Activated CD8-positive, alpha-beta memory T cell treated with anti-CD3 and anti-CD28 coated beads for 4 hours (primary cell): ENCODE data around the gene NANOS3.

Source experiments
- DNase-seq, 2 donors: peaks; one replicate each; pipeline ENCODE4 v3.0.0-alpha.2; 2020; ENCODE audit warnings: low read depth in 2 of 2

NANOS3 gene

DNA sequence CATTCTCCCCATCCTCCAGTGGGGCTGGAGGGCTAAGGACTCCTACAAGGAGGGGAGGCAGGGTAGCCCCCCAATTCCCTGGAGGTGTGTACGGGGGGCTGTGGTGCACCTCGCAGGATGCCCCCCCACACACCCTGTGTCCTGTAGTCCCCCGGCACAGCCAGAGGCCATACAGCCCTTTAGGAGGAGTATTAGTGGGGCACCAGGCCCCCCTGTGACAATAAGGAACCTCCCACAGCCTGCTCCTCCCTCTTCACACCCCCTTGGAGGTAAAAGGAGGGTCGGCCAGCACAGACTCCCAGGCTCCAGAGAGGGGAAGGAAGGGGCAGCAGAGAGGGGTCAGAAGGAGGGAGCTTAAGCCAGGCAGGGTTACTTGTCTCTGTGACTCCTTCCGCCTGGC is at the start of gene NANOS3:
TSS of gene NANOS3 (plus strand) at position 301 of the 400 bp plus-strand sequence. CDS start 115 bp downstream, outside the sequence.
- DNase-seq, result no peak

DNA sequence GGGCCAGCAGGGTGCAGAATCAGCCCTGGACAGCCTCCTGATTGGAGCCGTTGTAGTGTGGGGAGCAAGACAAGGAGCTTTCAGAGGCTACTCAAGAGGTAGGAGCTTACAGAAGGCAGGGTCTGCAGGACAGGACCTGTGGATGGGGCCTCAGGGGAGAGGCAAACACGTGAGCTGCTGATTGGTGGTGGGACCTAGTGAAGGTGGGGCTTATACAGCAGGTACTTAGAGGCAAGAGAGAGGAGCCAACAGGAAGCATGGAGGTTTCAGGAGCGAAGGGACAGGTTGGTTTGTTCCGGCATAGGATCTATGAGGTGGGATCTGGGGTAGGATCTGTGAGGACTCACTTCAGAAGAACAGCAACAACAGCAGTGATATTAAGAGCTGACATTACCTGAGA is 49.3 kb upstream of the NANOS3 start:
- DNase-seq, result no peak

DNA sequence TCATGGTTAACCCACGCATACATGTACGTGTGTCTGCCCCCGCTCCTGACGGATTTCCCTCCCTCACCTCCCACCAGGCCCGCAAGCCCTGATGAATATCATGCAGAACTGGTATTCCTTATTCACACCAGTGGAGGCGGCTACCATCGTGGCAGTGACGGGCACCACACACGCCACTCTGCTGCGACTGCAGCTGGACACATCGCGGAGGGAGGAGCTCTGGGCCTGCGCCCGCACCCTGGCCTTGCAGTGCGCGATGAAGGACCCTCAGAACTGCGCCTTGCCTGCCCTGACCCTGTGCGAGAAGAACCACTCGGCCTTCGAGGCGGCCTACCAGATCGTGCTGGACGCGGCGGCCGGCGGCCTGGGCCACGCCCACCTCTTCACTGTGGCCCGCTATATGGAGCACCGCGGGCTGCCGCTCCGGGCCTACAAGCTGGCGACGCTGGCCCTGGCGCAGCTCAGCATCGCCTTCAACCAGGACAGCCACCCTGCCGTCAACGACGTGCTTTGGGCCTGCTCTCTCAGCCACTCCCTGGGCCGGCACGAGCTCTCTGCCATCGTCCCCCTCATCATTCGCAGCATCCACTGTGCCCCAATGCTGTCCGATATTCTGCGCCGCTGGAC is 46.7 kb upstream of the NANOS3 start:
- no peak for DNase-seq

DNA sequence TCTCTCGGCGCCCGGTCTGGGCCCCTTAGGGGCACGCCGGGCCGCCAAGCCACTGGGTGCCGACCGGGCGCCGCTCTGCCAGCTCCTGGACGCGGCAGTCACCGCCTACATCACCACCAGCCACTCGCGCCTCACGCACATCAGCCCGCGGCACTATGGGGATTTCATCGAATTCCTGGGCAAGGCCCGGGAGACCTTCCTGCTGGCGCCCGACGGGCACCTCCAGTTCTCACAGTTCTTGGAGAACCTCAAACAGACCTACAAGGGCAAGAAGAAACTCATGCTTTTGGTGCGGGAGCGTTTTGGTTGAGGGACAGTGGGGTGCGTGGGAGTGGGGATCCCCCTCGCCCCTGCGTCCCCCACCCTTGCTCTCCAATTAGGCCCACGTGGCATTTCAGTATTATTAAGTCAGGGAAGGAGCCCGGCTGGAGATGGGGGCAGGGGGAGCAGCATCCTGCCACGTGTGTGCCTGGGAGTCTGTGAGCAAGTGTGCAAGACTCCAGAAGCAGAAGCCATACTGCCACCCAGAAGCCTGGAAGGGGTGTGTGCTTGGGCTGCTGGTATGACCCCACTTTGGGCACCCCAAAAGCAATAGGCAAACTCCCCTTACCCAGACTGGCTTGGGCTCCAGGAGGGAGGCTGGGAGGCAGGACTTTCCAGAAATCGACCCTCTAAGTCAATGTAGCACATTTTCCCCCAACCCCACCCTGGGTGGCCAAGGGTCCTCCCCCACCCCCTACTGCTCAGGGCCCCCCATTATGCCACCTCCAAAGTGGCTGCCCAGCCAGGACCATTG is 46.0 kb upstream of the NANOS3 start:
- DNase-seq, result no peak

DNA sequence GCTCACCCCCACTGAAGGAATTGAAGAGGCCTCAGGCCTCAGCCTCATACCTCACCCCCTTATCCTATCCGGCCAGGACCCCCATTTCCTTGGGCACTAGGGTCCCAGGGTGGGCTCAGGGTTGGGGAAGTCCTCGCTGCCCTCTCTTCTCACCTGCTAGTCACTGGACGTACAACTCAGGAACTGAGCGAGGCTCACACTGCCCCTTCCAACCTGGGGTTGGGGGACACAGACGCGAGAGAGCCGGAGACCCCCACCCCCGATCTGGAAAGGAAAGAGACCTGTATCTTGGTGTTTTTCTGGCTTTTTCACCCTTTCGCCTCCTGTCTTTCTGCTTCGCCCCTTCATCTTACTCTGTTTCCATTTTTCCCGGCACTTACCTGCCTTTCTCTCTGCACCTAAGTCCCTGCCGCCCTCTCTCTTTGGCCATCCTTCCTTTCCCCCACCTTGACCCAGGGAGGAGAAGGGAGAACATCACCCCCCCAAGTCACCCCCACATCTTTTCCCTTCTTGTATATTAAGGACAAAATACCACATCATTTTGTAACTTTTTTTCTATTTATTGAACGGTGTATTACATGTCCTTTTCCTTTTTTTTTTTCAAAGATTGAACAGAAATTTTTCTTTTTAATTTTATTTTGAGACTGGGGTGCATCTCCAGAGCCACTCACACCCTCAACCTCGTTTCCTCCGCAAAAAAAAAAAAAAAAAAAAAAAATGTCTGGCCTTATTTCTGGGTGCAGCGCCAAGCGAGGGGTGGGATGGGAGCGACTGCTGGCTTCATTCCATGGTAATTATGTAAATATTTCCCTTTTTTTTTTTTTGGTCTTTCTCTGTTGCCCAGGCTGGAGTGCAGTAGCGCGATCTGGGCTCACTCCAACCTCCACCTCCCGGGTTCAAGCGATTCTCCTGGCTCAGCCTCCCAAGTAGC is 45.1 kb upstream of the NANOS3 start:
- DNase-seq, result no peak

DNA sequence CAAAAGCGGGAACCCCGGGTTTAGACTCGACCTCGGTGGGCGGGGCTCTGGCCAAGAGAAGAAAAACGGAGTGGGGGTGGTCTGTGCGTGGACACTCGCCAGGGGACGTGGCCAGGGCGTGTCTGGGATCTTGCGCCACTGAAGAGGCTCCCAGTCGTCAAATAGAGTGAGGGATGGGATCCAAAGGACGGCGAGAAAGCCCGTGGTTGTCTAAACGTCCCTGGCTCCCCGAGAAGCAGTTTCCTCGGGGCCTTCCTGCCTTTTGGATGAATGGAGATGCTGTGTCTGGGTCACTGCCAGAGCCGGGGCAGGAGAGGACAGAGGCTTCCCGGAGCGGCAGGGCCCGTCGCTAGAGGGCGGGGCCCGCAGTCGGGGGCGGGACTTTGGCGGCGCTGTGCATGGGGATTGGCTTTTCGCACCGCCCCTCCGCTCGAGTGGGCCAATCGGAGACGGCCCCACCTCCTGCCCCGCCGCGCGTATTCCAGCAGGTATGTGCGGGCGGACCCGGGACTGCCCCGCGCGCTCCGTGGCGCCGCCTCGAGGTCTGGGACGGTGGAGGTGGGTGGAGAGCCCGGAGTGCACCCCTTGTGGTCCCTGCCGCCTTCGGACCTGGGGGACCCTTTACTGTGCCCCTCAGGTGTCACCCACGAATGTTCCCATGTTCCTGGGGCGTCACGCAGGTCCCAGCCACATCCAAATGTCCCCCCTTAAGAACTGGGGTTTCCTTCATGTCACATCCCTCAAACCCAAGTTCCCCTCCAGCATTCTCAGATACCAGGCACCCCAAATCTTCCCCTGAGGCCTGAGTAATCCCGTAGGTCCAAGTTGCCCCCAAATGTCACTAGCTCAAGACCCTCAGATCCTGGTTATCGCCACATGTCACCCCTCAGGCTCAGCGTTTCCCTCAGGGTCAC is 43.3 kb upstream of the NANOS3 start:
- DNase-seq, result peak; percentile 76 to 80

DNA sequence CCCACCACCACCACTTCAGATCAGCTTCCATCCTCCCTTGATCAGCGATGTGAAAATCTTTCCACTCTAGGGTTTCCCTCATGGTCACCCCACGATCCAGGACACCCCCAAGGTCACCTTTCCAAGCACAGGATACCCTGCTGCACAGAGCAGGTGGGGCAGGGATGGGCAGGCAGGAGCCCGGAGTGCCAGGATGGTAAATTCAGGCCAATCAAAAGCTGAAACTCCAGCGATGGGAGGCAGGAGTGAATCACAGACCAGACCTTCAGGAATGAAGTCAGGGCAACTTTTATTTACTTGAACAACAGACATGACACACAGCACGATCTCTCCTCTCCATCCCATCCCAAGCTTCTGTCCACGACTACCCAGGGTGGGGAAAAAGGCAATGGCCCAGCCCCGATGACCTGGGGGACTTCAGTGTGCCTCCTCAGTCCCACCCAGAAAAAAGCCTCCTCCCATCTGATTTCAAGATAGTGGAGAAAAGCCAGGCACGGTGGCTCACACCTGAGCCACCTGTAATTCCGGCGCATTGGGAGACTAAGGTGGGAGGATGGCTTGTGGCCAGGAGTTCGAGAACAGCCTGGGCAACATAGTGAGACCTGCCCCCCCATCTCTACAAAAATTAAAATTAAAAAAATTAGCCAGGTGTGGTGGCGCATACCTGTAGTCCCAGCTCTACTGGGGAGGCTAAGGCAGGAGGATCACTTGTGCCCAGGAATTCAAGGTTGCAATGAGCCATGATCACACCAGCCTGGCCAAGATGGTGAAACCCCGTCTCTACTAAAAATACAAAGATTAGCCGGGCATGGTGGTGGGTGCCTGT is 42.5 kb upstream of the NANOS3 start:
- no peak for DNase-seq

DNA sequence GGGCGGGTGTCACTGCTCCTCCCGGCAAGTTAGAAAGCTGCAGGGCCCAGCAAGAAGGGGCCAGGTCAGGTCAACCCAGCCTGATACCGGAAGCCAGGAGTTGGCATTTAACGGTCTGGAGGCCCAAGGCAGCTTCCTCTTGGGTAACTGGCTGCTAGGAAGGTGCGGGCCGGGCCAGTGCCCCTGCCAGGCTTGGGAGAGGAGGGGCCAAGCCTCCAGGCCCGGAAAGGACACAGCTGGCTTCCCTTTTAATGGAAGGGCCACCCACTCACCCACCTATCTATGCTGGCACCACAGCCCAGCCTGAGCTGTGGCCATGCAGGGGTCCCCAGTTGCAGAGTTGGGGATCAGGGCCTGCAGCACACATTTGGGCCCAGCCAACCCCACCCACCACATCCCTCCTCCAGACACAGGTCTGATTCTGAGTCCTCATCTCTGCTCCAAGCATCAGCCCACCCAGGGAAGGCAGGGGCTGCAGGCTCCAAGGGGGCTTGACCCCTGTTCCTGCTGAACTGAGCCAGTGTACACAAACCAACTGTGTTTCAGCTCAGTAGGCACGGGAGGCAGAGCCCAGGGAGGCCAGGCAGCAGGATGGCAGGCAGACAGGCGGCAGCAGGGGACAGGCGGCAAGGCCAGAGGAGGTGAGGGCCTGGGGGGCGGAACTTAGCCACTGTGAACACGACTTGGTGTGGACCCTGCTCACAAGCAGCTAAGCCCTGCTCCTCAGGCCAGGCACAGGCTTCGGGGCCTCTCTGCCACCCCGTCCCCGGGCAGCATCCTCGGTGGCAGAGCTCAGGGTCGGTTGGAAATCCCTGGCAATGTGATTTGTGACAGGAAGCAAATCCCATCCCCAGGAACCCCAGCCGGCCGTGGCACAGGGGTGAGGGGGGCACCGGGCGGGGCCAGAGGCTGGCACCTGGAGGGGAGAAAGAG is 40.9 kb upstream of the NANOS3 start:
- DNase-seq, result no peak

DNA sequence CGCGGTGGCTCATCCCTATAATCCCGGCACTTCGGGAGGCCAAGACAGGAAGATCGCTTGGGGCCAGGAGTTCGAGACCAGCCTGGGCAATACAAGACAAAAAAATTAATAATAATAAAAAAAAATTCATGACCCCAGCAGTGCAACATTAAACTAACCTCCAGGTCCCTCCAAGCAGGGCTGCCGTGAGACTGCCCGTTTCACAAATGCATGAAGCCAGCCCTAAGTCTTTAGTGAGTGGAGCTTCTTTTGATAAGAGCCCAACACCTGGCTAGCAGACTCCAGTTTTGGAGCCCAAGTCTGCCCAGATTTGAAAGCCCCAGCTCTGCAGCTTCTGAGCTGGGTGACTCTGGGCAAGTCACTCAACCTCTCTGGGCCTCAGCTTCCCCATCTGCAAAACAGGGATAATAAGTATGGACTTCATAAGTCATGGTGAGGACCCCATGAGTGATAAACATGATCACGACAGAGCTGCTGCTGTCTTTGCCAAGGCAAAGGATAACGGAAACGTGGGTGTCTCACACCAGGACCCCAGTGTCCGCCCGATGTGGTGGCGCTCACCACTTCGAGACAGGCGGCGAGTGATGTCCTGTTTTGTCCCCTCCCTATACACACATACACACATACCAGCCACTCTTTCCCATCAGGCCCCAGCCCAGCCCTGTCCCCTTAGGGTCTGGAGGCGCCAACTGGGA is 38.4 kb upstream of the NANOS3 start:
- DNase-seq, result no peak

DNA sequence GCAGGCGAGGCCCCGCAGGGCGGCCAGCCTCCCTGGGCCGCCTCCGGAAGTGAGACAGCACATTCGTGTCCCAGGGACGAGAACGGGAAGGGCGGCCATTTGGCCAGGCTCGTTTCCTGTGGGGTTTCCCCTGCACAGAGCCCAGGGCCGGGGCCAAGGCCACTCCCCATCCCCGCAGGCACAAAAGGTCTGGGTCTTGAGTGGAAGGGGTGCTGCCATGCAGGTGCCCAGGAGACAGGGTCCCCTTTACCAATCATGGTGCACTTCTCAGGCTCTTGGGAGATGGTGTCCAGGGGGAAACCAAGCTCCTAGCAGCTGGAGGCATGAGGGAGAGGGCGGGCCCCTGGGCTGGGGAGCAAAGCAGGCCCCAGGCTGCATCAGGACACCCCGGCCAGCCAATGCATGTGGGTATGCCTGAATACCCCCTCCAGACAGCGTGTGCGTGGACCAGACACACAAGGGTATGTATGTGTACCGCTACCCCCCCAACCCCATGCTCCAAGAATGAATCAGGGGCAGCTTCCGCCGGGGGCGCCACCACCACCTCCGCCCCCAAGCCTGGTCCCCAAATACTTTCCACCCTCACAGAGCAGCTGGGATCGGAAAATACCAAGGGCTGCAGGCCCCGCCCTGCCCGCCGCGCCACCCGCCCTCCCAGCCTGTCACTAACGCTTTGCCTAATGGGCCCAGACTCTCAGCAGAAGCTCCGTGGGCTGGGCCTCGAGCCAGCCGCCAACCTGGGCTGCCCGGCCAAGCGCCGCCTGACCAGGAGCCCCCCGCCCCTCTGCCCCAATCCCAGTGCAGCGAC is 37.6 kb upstream of the NANOS3 start:
- DNase-seq, result peak; percentile 85 to 87

DNA sequence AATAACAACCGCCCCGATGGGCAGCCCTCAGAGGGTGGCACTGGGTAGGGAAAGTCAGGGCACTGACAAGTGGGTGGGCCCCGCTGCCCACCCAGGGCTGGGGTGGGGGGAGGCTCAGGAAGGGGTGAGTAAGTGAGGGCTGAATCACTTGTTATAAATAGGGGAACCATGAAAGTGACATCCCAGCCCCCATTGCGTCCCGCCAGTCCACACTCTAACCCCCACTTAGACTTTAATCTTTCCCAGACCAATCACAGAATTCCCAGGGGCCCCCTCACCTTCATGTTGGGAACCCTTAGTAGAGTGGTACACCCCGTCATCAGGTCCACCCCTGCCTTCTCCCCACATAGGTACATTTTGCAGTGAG is 37.0 kb upstream of the NANOS3 start:
- DNase-seq, result peak; percentile 50 to 60

DNA sequence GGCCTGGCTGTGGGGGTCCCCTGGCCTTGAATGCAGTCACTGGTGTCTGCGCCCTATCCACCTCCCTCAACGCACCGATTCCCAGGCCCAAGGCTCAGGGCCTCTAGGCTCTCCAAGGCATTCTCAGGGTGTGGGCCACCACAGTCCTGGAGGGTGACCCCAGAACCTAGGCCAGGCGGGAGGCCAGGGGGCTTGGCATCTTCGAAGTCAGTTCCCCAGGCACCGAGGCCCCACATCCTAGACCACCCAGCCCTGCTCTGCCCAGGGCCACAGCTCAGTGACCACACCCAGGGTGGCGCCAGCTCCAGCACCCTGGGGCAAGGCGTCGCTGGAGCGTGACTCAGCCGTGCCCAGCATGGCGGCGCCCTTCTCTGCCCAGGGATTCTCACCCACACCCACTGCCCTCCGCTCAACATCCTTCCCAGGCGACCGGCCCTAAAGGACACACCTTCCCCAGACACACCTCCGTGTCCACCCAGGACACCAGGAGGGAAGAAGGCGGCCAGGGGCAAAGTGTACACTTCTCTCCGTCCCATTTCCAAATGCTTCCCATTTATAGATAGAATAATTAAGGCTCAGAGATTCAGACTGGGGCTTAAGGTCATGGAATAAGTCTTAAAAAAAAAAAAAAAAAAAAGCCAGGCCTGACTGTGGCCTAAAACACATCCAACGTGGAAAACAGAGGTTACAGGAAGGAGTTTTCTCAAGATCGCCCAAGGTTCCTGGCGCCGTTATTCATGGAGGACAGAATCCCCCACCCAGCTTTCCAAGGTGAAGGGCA is 36.4 kb upstream of the NANOS3 start:
- no peak for DNase-seq

DNA sequence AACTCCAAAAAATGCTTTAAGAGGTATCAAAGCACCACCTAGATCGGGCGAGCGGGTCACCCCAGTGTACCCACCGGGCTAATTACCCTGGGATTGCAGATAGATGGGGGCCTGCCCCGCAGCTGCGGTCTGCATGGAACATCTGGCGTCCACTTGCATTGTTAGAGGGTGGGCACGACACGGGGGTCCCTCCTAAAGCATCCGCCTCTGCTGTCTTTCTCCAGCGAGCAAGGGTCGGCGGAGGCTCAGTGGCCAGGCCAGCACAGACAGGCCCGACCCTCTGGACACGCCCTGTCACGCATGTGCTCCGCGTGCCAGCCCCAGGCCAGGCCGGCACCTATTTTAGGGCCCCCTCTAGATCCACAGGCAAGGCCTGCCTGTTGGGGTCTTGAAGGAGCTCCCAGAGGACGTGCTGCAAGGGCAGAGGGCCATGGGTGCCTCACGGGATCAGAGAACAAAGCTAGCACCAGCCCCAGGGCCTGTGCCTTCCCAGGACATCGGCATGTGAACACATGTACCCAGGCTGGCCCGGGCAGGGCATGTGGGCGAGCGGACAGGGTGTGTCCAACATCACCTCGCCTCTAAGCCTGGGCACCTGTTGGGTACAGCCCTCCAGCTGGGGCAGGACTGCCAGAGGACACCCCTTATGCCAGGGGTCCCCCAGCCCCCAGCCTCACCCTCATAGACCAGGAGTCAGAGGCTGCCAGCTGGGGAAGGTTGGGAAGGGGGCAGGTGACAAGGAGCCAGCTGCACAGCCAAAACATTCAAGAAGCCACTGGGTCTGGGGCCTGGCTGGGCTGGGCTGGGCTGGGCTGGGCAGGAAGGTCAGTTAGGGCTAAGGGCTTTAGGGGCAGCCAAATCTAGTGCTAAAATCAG is 35.6 kb upstream of the NANOS3 start:
- no peak for DNase-seq

DNA sequence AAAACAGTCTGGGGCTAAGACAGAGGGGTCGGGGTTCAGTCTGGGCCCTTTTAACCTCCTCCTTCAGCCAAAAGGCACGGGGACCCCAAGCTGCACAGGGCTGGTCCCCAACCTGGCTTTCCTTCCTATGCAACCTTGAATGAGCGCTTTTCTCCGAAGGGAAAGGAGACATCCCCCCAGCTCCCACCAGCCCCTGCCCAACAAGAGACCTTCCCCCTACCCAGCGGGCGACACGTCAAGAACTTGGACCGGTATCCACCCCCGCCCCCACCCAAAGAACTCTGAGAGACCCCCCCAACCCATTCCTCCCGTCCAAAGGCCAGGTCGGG is 35.0 kb upstream of the NANOS3 start:
- DNase-seq, result no peak

DNA sequence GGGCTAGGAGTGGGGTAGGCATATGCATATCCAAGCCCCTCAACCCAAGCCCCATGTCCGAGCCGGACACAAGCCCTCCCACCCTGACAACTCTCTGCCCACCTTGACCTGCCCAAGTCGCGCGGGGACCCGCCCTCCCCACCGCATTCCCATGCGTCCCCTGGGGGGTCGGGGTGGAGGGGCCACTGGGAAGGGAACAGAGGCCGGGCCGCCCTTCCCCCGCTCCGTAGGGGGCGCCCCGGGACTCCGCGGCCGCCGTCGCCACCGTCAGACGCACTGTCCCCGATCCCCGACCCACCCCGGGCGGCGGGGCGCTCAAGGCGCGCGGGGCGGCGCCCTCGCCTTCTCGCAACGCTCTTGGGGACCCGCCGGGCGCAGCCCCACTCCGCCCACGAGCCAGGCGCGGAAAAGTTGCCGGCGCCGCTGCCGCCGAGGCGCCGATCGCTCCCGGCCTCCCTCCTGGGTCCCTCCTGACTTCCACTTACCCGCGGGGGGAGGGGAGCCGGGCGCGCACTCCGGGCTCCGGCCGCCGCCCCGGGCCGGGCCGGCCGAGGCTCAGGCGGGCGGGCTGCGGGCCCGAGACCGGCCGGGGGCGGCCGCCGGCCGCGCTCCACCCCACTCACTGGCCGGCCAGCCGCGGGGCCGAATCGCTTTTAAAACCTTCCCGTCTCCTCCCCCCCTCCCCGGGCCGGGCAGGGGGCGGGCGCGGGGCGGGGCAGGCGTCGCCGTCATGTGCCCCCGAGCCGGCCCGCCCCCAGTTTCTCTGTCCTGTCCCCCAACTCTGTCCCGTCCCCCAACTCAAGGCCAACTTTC is 34.4 kb upstream of the NANOS3 start:
- DNase-seq, result peak; percentile 45 to 59
